Cardiac septum (tissue), 1 donor: Measurements from ENCODE around the gene PDE4A. TPM values are rescaled to one million over a fixed set of nuclear protein-coding genes. Genes with fewer than 3 reads are reported as not detected.

Experiments used
- microRNA-seq: library from miRNA; unstranded; fragments of <30 nt; microRNA quantifications from one replicate; pipeline ENCODE4 v1.2.0, GENCODE V29; 2020
- total RNA-seq: library from RNA; stranded (reverse); fragmentation: NEBNext Ultra II Directional; extraction: Animal tissue kit (Norgen Biotek cat#: 25700); gene quantifications from one replicate; pipeline ENCODE4 v1.2.1, GENCODE V29; 2021
- donor health status: DM: no; HTN: no; CAD: no.

The PDE4A gene
- total RNA-seq, 1 donor from 2014 or later: 8.2 TPM

Small RNA genes within 50 kb of the gene (microRNA-seq; reads per million reads assigned to microRNA genes)
- not detected for gene MIR1181

Other genes starting within 250 kb of the PDE4A start
- 27.3 TPM for gene DNMT1, start 225.6 kb upstream of the PDE4A start, total RNA-seq
- gene S1PR2, start 189.2 kb upstream of the PDE4A start, total RNA-seq: 3.6 TPM
- 71.8 TPM for gene MRPL4, start 168.3 kb upstream of the PDE4A start, total RNA-seq
- 9.8 TPM for gene ICAM1, start 149.4 kb upstream of the PDE4A start, total RNA-seq
- gene ICAM4, start 133.6 kb upstream of the PDE4A start, total RNA-seq: 0.46 TPM
- 0.67 TPM for gene ICAM5, start 130.6 kb upstream of the PDE4A start, total RNA-seq
- gene ZGLP1, start 110.7 kb upstream of the PDE4A start, total RNA-seq: 1.9 TPM
- 16.9 TPM for gene FDX2, start 104.5 kb upstream of the PDE4A start, total RNA-seq
- gene RAVER1, start 87.0 kb upstream of the PDE4A start, total RNA-seq: 17.8 TPM
- 14.4 TPM for gene ICAM3, start 80.9 kb upstream of the PDE4A start, total RNA-seq
- gene TYK2, start 40.0 kb upstream of the PDE4A start, total RNA-seq: 66.2 TPM
- 140 TPM for gene CDC37, start 17.0 kb upstream of the PDE4A start, total RNA-seq
- gene KEAP1, start 82.8 kb downstream of the PDE4A start, total RNA-seq: 66.7 TPM
- gene S1PR5, start 96.9 kb downstream of the PDE4A start, total RNA-seq: 0.75 TPM
- 47.6 TPM for gene ATG4D, start 123.4 kb downstream of the PDE4A start, total RNA-seq
- gene KRI1, start 145.5 kb downstream of the PDE4A start, total RNA-seq: 10.8 TPM
- gene CDKN2D, start 148.4 kb downstream of the PDE4A start, total RNA-seq: 14.9 TPM
- gene AP1M2, start 166.8 kb downstream of the PDE4A start, total RNA-seq: not detected
- gene SLC44A2, start 205.0 kb downstream of the PDE4A start, total RNA-seq: 114 TPM
- 115 TPM for gene ILF3, start 233.8 kb downstream of the PDE4A start, total RNA-seq